ENCODE measurements around the gene PCSK5.

PCSK5 gene

DNA sequence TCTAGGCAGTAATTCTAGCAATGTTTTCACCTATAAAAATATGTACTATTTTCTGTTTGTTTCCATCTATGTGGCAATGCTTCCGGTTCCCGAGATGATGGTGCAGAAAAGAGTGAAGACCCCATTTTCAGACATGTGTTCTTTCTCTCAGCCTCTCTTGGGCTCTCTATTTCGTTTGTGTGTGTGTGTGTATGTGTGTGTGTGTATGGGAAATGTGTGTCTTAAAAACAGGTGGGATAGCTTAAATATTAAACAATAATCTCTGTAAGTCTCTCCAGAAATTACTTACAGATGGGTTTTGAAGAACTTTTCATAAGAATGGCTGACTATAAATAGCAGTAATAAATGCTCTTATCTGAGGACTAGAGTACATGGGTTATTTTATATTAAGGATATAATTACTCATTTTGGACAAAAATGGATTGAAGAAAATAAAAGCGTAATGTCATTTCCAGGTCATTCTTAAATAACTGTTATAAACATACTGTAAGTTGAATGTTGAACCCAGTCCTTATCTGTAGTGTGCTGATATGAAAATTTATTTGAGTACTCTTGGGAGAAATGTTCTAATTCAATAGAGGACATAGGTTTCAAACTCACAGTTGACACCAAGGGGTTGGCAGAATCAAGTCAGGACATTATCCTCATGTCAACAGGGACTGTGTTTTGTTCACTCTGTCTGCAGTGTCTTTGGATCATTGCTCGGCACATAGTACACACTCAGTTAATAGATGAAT lies 31.1 kb downstream of the PCSK5 start:
- no peak for DNase-seq (ENCODE audit: low read depth)

DNA sequence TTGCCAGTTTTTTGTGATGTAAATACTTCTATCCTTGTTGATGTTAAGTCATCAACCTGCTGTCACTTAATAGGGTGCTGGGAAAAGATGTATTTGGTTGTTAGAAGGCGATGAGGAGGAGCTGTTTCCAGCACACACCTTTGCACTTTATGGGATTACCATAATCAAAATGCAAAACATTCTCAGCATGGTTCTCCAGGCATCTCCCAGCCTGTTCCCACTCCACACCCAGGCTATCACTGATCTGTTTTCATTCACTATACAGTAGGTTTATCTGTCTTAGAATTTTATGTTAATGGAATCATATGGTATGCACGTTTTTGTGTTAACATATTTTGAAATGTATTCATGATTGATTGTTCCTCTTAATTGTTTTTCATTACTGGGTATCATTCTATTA lies 35.9 kb downstream of the PCSK5 start:
- DNase-seq (ENCODE audit: low read depth), result no peak

DNA sequence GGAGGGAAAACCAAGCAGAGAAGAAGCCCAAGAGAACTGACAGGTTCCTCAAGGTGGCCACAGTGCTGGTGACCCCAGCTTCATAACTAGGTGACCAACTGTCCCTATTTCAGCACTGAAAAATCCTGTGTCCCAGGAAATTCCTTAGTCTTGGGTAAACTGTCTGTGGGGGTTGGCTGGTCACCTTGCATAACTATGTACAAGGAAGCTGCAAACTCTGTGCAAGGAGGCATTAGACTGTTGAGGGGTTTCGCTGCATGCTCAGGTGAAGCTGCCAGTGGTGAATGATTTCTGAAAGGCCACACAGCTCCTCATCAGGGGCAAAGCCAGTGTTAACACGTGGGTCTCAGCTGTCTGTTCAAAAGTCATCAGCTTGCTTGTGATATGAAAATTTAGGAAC lies 36.9 kb downstream of the PCSK5 start:
- DNase-seq (ENCODE audit: low read depth), result no peak

DNA sequence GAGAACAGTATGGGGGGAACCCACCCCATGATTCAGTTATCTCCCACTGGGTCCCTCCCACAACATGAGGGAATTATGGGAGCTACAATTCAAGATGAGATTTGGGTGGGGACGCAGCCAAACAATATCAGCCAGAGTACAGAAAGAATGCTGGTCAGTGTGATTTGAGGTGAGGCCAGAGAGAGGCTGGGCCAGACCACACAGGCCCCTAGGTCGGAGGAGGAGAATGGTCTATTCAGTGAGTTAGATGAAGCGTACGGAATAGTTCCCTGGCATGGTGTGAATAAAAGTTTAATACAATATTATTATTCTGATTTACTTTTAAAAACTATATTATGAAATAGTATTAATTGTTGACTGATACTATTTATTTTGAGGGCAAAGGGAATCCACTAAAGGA lies 39.7 kb downstream of the PCSK5 start:
- DNase-seq (ENCODE audit: low read depth), result no peak

DNA sequence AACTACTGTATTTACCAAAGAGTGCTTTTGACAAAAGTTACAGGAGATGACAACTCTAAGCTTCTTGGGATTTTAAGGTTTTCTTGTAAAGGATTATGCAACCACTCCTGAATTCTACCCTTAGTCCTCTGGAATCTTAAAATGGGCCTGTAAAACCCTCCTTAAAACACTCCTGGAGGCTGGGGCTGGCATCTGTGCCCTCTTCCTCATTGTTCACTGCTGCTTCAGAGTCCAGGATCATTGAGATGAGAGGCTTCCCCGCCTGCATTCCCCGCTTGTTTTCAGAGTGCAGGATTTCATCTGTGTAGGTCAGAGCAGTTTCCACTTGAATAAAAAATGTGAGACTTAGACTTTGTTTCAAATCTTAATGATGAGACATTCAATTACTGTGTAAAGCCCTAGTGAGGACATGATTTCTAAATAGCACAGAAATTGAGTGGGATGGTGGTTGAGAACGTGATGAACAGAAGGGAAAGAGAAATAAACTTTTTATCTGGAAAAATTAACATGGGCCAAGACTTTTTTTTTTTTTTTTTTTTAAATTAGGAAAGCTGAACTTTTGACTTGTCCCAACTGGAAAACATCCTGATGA lies 40.4 kb downstream of the PCSK5 start:
- DNase-seq (ENCODE audit: low read depth), result no peak

DNA sequence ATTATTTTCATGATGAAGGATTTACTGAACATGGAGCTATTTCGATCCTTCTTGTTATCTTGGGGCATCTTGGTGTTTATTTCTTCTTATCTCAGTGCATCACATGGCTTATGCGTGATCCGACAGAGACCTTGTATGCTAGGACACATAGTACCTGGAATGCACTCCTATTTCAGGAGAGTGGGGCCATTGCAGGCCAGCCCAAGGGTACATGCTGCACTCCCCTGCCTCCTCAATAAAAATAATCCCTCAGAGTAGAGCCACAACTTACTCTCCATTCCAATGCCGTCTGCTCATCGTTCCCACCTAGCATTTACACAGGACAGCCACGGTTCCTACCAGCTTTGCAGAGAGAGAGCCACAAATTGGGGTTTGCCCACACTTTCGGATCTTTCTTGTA lies 43.5 kb downstream of the PCSK5 start:
- no peak for DNase-seq (ENCODE audit: low read depth)

DNA sequence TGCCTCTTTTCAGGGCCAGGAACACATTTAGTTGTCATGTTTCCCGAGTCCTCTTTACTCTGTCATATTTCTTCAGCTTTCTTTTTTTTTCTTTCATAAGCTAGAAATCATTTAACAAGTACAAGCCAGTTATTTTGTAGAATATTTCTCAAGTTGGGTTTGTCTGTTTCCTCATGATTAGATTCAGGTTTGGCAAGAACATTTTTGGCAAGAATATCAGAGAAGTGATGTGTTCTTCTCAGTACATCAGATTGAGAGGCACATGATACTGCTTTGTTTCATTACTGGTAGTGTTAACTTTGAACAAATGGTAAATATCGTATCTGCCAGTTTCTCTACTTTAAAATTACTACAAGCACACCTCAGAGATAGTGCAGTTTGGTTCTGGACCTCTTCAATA lies 45.1 kb downstream of the PCSK5 start:
- DNase-seq (ENCODE audit: low read depth), result no peak

DNA sequence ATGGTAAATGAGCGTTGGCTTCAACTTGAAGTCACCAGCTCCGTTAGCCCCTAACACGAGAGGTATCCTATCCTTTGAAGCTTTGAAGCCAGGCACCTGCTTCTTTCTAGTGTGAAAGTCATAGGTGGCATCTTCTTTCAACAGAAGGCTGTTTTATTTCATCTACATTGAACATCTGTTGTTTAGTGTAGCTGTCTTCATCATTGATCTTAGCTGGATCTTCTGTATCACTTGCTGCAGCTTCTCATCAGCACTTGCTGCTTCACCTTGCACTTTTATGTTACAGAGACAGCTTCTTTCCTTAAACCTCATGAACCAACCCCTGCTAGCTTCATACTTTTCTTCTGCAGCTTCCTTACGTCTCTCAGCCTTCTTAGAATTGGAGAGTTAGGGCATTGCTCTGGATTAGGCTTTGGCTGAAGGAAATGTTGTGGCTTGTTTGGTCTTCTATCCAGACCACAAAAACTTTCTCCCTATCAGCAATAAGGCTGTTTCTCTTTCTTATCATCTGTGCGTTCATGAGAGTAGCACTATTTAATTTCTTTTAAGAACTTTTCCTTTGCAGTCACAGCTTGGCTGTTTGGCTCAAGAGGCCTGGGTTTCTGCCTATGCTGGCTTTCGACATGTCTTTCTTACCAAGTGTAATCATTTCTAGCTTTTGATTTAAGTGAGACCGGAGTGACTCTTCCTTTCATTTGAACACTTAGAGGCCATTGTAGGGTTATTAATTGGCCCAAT lies 47.2 kb downstream of the PCSK5 start:
- no peak for DNase-seq (ENCODE audit: low read depth)

DNA sequence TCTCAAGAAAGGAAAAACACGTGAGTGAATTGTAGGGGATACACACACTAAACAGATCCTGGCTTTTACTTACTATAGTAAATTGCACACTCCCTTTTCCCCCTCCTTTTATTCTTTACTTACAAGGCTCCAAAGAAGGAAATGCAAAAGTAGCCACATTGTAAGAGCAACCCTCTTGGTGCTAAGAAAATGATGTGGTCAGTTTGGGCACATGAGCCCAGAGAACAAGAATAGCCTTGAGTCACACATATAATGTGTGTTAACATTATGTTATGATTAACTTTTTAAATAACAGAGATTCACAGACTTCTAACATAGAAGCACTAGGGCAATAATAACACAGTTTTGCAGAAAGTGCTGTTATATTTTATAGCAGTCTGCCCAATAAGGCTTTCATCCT lies 48.5 kb downstream of the PCSK5 start:
- DNase-seq (ENCODE audit: low read depth), result no peak

DNA sequence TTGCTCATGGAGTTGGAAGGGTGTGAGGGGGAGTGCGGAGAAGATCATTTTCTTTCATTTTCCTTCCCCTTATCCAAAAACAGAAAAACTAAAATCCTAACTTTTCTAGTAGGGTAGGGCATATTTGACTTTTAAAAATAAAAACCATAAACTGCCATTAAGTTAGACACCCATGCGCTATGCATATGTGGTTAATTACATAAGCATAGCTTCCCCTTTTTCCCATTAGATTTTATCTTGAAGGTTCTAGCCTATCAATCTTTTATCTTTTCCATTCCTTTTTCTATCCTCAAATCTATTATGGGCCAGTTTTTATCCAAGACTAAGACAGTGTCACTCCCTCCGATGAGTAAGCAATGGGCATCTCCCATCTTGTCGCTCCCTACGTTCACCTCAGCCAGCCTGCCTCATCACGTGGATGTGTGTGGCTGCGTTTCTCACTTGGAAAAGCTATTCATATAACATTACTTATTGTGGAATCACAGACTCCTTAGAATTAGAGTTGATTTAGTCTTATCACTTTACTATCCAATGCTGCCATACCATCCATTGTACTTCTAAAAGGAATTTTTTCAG lies 49.2 kb downstream of the PCSK5 start:
- DNase-seq (ENCODE audit: low read depth), result no peak

DNA sequence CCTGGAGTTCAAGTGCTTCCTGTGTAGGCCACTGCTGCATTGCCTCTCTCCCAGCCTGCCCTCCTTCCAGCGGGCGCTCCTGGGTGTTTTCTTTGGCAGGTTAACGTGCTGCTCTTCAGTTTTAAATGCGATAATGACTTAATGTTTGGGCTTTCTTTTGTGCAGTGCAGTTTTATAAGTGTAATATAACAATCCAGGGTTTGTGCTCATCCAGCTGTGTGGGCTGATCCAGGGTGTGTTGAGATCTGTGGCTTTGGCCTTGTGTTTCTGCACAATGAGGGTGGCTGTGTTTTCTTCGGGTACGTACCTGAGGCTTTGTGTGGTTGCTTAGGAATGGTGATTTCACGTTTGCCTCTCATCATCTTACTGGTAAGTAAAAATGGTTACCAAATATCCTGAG lies 50.6 kb downstream of the PCSK5 start:
- DNase-seq (ENCODE audit: low read depth), result no peak

DNA sequence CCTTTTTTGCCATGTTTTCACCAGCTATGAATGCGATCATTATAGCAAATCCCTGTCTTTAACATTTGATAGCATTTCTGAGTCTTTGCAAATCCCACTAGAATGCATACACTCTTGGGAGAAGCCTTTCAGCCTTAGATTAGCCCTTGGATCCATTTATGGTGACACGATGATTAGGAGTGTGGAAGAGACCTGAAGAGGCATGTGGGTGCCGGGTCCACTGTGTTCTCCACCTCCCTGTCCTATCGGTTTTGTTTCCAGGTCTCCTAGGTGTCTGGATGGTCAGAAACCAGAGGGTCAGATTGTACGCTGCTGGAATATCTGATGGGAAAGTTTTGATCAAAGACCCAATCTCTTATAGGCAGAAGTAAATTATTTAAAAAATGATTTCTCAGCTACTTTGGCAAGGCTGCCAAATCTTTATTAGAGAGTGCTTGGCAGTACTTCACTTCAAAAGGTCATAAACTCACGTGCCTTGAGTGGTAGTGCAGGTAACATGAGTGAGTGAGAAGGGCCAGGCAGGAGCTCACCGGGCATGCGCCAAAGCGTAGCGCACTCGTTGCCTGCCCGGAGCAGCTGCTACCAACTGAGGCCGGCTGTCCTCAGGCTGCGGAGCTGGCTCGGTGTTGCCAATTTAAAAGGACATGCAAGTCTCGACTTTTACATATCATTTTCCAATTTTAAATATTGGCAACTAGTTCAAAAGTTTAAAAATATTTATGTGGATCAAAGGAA lies 51.3 kb downstream of the PCSK5 start:
- DNase-seq (ENCODE audit: low read depth), result no peak

DNA sequence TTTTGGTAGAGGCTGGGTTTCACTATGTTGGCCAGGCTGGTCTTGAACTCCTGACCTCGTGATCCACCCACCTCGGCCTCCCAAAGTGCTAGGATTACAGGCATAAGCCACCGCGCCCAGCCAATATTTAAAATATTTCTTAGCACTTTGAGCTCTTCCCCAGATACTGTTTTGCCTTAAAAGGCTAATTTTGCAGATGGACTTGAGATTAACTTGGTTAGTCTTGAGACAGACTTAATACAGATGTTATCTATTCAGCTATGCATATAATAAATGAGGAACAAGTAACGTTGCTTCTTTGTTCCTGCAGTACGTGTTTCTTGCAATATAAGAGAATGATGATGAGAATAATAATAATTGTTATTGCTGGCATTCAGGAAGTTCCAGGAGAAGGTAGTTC lies 56.3 kb downstream of the PCSK5 start:
- DNase-seq (ENCODE audit: low read depth), result no peak

DNA sequence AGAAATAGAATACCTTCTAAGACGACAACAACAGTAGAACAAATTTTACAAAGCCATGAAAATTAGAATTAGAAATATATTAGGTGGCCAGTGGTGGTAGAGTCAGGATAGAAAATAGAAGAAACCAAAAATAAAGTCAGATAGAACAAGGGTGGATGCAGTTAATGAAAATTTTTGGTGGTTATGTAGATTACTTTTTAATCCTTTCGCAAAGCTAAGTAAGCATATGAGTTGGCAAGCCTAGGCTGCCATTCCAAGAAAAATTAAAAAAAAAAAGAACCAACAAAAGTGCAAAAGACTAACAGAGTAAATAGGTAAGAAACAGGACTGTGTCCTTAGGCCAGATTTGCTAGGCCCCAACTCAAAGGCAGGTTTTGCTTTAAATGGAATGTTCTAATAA lies 56.8 kb downstream of the PCSK5 start:
- no peak for DNase-seq (ENCODE audit: low read depth)

DNA sequence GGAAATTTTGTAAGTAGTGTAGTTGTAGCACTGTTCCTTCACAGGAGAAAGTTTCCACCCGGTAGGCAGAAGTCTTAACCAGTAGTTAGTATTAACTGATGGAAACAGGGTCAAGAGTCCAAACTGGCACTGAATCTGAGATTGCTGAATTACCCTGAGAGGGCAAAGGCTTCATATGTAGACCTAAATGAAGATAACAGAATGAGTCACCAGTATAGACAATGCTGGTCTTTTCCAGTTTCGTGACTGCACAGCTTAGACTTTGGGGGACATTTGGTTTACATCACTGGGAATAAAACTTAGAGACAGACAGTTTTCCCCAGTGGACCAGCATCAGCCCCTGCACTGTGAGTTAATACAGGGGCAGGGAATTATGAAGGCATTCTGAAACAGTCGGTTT lies 60.5 kb downstream of the PCSK5 start:
- no peak for DNase-seq (ENCODE audit: low read depth)

DNA sequence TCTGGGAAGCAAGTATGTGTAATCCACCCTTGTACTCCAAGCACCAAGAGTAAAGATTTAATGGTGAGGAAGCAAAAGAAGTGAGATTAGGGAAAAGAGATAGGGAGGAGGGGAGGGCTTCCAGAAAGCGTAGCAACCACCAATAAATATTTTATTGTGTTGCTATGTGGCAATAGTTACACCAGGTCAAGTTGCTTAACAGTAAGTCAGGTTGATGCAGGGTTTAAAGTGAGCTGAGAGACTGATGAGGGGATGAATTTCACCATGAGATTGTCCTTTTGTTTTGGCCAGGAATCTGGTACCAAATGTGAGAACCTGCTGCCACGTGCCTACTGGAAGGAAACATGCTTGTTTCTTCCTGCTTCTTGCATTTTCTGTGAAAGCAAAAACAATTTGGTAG lies 62.7 kb downstream of the PCSK5 start:
- DNase-seq (ENCODE audit: low read depth), result no peak

DNA sequence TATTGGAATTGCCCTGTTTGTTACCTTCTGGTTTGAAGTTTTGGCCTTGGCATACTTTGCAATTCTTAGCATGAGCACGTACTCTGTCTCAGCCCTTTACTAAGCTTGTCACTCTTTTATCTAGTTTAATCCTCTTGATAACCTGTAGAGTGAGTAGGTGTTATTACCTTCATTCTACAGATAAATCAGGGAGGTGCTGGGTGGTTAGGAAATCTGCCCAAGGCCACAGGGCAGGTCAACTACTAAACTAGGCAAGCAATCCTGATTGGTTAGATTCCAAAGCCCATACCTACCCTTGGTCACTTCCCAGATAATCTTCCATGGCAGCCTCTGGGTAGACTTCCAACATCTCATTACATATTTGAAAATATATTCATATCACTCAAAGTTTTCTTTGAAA lies 65.7 kb downstream of the PCSK5 start:
- no peak for DNase-seq (ENCODE audit: low read depth)

DNA sequence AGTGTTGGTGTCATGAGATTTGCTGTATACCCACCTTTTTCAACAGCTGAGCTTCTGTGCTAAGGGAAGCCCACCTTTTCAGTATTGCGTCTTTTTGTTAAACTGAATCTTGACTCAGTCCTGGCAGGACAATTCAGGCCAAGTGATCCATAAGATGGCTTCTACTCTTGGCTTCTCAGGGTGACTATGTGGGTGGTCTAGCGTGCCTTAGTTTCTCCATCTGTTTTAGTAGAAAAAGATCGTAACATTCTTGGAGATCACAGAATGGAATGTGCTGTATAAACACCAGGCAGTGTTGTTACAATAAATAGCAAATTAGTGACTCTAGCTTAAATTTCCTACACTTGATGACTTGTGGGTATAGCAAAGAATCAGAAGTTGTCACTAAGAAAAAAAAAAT lies 66.6 kb downstream of the PCSK5 start:
- no peak for DNase-seq (ENCODE audit: low read depth)

DNA sequence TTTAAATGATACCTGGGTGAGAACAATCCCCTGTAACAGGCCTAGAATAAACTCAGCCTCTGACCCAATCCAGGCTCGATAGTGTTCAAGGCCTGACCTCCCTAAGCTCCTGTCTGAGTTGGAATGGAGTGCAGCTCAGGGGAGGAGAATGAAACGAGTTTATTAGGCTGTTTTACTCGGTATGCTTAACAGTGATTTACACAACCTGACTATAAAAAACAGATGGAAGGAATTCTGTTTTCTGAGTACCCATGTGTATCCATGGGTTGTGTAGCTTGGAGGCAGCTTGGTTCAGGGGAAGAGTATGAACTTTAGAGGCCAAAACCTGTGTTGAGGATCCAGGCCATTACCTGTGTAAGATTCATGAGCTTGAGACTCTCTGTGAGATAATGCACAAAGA lies 67.8 kb downstream of the PCSK5 start:
- no peak for DNase-seq (ENCODE audit: low read depth)

DNA sequence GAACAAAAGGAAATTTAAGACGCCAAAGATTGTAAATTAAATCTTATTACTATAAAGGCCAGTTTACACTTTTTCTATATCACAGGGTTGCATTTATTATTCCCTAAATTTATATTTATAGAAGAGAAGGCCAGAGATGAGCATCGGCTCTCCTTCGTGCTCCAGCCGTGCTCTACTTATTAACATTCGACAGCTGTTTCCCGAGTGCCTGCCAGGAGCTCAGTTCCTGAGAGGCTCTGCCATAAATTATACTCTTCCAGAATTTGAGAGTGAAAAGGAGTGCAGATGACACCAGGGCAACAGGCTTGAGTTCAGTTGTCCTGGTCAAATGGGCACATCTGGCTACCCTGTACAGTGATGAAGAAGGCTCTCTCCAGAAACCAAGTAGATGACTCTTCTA lies 70.1 kb downstream of the PCSK5 start:
- no peak for DNase-seq (ENCODE audit: low read depth)

DNA sequence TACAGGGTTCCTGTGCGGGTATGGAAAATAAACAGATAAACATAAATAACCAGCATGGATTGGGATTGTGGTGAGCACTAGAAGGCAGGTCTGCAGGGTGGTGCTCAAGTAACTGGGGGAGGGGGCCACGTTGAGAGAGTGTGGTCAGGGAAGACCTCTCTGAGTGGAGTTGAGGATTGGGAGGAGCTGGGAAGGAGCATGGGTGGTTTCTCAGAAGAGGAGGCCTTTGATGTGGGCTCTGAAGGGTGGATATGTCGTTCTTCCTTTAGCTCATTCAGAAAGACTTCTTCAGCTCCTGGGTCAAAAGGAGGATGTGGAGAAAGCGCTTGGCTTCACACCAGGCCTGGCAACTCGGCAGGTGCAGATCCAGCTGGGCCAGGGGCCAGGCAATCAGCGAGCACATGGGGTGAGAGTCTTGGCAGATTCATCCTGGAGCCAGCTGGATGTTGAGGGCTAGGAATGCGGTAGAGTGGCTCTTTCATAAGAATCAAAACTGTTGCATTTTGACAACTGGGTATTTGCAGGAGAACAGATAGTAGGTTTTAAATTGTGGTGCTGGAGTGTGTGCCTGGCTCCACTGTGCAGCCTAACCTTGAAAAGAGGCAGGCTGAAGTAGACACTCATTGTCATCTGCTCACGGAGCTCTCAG lies 71.7 kb downstream of the PCSK5 start:
- no peak for DNase-seq (ENCODE audit: low read depth)

DNA sequence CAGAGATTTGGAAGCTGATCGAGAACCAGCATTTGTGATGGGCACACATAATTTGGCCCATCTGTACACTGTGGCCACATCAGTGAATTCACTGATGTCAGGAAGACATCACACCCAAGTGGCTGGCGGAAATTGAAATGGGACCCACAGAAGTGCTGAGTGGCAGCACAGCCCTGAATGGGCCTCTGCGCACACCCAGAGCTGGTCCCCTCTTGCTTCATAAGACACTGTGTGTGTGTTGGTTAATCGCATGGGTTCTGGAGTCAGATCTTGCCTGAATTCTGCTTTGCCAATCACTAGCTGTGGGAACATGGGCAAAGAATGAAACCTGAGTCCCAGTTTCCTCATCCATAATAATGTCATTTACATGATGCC lies 72.2 kb downstream of the PCSK5 start:
- DNase-seq (ENCODE audit: low read depth), result no peak

Data from activated T-cell treated with anti-CD3 and anti-CD28 coated beads for 24 hours (primary cell).